ENCODE data around the gene TGFBI.

TGFBI gene

DNA sequence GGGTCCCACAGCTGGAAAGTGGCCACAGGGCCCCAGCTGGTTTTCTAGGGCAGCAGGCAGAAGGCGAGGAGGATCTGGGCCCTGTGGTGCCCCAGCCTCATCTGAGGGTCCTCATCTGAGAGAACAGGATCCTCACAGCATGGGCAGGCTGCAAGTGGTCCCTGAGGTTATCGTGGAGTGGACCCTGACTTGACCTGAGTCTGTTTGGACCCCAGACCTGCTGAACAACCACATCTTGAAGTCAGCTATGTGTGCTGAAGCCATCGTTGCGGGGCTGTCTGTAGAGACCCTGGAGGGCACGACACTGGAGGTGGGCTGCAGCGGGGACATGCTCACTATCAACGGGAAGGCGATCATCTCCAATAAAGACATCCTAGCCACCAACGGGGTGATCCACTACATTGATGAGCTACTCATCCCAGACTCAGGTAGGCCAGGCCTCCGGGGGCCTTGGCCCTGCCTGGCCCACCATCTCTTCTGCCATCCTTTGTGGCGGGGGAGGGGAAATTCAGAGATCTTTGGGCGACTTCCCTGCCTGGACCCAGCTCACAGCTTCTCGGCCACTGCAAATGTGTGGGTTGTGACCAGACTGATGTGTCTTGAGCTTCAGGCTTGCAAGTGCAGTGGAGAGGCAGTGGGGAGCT lies 24.0 kb downstream of the TGFBI start:
- DNase-seq, result no peak

DNA sequence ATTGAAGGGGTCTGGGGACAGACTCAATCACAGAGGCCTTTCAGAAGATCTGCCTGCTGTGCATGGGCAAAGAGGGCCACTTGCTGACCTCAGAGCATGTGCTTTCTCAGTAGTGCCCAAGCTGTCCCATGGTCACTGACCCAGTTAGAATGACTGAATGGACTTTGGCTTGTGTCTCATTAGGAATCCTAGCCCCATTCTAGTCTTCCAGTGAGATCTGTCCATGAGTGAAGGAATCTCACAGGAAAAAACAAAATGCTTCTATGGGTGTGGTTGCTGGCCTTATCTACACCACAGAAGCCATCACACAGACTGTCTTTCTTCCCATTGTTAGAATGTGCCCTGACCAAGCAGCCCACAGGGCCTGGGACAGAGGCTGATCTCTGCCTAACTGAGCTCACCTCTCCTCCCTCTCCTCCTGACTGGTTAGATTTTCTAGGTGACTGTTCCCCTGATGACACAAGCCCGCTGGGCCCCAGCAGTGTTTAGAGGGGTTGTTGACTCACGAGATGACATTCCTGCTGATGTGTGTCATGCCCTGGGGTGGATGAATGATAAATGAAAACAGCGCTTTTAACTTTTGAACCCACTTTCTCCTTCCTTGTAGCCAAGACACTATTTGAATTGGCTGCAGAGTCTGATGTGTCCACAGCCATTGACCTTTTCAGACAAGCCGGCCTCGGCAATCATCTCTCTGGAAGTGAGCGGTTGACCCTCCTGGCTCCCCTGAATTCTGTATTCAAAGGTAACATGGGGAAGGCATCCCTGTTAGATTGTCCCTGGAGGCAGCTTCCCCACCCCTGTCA lies 24.8 kb downstream of the TGFBI start:
- DNase-seq, result peak; percentile 94

DNA sequence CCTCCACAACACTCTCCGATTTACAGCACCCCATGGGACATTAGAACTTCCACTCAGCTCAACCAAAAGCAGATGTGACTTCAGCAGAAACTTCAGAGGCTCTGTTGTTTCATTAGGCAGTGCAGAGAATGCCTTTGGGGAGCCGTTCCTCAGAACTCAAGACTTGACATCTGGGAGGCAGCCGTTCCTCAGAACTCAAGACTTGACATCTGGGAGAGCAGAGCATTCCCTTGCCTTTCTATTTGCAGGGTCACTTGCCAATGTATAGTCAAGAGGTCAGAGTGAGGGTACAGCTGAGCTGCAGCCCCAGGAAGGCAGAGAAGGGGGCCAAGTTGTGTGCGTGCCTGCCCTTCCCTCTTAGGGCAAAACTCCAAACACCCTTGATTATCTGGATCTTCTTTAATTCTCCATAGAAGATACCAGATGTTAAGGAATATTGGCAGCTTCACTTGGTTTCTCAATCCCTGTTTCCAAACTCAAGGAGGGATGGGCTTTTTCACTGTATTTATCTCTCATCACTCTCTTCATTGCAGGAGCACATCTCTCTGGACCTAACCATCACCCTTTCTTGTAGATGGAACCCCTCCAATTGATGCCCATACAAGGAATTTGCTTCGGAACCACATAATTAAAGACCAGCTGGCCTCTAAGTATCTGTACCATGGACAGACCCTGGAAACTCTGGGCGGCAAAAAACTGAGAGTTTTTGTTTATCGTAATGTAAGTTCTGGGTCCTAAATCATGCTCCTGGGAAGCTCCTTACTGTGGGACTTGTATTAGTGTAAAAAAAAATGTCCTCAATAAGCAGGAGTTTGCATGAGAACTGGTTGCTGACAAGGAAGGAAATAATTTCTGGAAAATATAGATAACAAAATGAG lies 25.6 kb downstream of the TGFBI start:
- DNase-seq, result no peak

DNA sequence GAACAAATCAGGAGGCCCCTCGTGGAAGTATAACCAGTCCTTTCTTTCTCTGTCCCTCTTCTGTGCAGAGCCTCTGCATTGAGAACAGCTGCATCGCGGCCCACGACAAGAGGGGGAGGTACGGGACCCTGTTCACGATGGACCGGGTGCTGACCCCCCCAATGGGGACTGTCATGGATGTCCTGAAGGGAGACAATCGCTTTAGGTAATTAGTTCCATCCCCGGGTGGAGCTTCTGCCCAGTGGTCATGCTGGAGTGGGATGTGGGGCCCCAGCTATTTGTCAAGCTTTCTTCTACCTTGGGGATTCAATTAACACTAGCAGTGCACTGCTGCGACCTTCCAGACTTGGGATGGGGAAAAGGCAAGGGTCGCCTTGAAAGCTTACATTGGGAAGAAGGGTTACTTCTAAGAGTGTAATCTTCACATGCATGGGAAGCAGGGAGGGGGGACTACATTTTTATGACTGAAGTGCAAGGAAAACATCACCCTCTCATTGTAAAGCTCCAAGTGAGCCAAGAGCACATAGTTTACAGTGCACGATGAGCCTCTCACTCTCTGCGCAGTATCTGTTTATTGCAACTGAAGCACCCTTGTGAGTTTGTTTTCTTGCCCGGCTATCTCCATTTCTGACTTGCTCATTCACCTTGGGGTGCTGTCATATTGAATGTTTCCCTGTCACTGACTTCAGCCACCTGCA lies 27.0 kb downstream of the TGFBI start:
- DNase-seq, result no peak

DNA sequence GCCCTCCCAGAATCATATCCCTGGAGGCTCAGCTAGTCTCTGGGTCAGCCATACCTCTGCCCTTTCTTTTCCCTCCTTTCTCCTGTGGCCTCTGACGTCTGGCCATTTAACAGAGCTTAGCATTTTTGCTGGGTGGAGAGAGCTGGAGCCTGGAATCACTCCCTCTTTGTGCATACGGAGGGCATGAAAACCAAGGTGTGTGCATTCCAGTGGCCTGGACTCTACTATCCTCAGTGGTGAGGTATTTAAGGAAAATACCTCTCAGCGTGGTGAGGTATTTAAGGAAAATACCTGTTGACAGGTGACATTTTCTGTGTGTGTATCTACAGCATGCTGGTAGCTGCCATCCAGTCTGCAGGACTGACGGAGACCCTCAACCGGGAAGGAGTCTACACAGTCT lies 27.5 kb downstream of the TGFBI start:
- no peak for DNase-seq

DNA sequence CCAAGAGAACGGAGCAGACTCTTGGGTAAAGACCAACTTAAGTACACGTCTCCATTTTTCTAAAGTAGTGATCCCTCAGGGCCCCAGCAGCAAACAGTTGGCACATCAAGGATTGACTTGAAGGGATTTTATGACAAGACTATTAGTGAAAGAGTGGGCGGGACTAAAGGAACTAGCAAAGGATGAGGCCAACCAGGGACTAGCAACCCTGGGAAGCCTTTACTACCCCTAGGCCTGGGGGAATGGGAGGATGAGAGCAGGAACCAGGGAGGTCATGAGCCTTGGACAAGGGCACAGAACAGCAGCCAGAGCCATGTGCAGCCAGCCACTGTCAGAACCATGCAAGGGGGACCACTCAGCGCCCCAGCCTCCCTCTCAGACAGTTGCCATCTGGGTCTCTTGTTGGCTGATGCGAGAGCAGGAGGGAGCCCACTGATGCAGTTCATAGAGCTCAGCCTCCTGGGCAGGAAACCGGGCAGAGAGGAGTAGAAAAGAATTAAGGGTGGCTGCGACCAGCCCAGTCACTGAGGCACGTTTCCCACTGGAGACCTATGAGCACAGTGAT lies 28.1 kb downstream of the TGFBI start:
- no peak for DNase-seq

DNA sequence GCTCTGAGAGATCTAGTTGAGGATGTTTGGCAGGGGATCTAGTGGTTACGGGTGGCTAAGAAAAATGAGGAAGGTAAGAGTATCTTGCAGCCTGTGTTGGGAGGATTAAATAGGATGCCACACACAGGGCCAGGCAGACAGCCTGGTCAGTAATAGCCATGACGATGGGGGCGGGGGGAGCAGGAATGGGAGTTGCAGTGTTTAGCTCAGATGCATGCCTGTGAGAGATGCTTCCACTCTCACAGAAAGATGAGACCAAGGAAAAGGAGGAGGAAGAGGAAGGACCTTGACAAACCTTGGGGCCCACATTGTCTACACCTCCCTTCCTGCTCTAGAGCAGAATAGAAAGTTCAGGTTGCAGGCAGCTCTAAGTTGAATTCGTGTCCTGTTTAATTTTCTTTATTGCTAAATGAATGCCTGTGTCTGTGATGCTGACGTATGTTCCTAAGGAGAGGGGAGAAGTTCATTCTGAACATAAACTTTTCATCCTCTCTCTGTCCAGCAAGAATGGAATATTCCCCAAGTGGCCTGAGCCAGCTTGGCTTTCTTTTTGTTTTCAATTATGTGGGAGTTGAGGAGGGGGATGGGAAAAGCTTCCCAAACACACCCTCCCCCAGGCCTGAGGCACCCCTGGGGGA lies 28.7 kb downstream of the TGFBI start:
- DNase-seq, result no peak

DNA sequence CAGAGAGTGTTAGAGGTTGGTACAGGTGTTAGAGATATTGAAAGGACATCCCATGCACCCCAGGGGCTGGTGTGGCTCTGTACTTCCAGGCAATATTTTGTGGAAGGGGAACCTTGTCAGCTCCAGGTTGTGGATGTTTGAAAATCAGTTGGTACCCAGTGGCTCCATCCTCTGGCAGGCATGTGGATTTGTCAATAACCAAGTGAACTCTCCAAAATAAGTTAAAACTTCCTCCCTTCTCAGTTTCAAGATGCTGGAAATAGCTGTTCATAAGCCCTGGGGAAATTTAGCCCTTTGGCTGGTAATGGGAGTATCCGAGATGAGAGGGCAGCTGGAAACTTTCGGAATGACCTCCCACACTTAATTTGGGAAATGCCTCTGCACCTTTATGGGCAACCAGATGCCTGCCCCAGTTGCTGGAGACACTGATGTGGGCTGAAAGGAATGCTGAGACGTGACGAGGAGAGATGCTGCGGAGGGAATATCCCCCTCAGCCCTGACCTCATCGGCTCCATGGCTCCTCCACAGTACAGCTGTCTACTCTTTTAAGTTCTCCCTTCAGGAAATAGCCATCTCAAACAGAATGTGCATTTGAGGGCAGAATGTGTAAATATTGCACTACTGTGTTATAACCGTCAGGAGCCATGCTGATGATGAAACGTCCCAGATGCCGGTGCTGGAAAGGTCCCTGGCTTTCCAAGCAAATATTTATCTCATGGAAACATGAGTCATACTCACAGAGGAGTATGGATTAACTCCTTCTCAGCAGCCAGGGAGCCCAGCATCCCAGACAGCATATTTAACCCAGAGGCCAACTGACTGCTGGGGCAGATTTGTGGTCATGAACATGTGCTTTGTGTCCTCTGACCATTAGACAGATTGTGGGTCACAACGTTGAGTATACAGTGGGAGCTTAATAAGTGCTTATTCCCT lies 29.5 kb downstream of the TGFBI start:
- peak; percentile 94 for DNase-seq

DNA sequence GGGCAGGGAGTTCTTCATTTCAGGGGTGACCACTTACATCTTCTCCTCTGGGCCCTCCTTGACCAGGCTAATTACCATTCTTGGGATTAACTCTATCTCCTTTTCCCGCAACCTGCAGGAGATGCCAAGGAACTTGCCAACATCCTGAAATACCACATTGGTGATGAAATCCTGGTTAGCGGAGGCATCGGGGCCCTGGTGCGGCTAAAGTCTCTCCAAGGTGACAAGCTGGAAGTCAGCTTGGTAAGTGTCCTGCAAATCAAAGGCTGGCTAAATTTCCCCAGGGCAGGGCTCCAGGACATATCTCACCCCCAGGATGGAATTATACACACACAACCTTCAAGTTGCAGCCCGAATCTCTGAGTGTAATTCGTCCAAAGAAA lies 30.2 kb downstream of the TGFBI start:
- no peak for DNase-seq

DNA sequence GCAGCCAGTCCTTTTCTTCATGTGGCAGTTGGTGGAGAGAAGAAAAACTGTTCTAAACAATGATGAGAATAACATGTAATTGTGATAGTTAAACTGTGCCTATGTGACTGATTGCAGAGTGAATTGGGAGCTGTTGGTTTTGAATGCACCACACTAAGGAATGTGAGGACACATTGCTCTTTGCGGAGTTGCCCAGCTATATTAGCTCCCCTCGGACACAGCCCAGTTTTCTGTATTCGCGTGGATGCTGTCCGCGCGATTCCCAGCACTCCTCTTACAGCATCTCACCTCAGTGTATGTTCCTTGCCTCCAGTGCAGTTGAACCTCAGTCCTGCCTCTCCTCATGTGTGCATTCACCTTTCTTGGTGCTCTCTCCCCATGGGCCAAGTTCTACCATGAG lies 32.2 kb downstream of the TGFBI start:
- no peak for DNase-seq

DNA sequence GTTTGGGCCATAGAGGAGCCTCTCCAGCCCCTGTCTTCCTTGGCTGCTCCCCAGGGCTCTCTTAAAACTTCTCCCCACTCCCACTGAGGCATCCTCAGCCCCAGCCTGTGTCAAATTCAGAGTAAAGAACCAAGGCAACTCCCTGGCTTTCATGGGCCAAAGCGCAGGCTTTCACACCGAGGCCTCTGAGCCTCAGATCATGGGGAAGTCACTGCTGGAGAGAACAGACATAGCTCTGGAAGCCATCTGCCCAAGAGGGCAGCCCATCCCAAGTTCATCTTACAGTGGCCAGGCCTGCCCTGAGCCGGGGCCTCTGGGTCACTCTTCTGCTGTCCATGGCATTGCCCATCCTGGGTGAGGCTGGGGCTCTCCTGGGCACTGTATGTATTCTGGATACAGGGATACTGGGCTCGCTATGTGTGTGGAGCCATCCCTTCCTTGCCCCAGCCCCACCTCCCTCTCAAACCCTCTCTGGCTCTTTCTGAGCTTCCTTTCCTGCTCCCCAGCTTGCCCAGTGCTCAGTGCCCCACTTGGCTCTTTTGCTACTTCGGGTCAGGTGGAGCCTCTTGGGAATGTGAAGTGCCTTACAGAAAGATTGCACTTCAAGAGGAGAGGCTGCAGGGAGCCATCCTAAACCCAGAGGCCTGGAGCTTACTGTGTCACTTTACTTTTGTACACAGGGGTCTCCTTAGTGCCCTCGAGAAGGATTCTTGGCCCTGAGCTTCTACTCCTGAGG lies 33.0 kb downstream of the TGFBI start:
- no peak for DNase-seq

DNA sequence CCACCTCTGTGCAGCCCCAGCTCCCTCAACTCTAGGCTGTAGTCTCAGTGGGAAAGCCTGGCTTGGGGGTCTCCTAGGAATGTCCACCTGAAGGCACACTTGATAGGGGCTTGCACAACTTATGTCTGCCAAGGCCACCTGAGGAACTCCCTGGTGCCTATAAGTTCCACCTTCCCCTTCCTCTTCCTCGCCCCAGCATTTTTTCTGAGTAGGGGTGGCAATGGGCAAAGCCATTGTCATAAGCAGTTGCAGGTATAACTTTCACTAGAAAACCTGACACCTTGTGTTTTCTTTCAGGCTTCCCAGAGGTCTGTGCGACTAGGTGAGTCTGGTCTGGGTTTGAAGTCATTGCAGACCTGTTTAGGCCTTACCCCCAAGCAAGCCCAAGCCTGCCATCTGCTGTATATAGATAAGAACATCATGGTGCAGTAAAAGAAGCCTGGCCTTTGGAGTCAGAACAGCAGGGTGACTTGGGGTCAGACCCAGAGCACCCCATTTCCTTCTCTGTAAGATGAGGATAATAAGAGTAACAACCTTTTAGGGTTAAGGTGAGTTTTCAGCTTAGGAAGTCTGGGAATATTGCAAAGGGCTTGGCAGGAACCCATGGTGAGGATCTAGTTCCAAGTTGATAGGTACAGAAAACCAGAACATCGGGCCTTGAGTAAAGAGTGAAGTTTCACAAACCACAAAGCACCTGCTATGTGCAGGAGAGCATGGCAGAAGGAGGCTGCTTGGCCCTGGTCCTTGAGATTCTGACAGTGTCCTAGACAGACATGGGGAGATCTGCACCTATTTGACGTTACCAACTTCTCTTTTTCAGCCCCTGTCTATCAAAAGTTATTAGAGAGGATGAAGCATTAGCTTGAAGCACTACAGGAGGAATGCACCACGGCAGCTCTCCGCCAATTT lies 33.8 kb downstream of the TGFBI start:
- DNase-seq, result no peak

DNA sequence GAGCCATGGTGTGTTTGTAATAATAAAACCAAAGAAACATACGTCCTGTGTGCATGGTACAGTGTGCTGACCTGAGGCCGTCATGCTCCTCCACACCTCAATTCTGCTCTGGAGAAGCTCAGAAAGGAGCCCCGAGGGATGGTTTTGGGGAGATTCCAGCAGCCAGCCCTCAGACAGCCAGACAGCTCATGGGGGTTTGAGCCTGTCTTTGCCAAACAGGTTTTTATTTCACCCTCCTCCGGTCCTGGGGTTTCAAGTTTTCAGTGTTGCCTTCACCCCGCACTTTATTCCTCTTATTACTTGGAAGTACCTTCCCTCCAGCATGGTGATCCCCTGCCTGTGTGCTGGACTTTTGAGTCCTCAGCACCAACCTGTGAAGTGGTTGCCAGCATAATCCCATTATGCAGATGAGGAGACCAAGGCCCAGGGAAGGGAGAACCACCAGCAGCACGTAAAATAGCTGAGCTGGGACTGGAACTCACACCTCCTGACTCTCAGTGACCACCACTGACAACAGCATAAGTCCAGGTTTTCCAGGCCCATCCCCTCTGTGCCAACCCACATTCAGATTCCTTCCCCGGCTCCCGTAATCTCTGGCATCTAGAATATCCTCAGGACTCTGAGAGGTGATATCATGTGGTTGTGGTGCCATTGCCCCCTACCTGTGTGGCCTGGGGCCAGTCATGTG lies 35.1 kb downstream of the TGFBI start:
- DNase-seq, result no peak

DNA sequence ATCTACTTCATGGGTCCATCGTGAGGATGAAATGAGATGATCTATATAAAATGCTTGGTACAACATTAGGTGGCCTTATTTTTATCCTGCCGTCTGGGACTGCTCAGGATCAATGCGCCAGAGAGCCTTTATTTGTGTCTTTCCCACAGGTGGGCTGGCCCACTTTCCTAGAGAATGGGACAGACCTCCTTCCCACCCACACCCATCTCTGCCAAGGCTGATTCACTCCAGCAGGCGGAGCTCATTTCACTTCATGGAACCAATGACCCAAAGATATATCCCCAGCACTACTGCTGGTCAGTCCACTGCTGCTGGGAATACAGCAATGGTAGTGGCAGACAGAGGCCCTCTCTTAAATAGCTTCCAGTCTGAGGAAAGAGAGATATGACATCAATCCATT lies 35.7 kb downstream of the TGFBI start:
- no peak for DNase-seq

DNA sequence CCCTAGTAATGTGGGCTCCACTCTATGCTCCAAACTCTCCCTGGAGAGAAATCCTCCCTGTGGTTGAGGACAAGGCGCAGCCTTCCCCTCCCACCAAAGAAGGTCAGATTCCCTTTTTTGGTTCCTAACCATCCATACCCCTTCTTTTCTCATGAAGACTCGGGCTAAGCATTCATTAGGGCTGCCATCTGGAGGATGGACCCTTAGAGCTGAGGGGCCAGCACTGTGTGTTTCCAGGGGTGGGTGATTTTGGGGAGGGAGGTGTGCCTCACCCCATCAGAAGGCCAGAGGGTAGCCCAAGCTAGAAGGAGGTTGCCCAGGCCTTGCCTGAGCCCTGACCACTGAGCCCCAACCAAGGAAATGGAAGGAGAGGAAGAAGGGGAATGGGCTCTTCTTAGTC lies 36.8 kb downstream of the TGFBI start:
- DNase-seq, result no peak

DNA sequence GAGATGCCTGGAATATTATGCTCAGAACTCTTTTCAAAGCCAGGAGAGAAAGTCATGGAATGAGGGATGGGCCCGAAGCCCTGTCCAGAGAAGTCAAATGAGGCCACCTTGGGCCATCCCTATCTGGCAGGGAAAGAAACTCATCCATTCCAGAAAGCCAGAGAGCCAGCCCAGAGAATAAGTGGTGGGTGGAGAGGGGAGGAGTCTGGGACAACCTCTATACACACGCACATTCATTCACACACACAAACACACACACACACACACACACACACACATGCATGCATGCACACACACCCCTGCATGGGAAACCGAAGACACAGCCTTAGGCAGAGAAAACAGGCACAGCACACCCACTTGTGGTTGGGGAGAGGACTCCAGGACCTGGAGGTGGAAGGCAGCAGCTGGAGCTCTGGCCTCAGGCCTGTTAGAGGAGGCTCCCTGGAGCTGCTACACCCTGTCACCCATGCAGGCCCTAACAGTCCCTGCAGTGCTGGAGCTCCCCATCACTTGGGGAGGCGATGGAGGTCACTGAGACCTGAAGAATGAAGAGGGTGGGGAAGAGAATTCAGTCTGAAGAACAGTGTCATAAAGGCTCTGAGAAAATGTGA lies 38.0 kb downstream of the TGFBI start:
- DNase-seq, result no peak

DNA sequence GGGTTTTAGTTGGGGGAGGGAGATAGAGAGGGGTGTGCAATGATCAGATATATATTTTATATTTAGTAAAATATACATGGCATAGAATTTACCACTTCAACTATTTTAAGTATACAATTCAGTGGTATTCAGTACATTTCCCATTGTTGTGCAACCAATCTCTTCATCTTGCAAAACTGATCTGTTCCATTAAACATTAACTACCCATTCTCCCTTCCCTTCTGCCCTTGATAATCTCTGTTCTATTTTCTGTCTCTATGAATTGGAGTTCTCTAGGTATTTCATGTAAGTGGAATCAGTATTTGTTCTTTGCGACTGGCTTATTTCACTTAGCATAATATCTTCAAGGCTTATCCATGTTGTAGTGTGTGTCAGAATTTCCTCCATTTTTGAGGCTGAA lies 38.6 kb downstream of the TGFBI start:
- no peak for DNase-seq

Measured in amniotic stem cell (primary cell).